B cell (primary cell): Measurements from ENCODE around the gene TCF3. TPM values are rescaled to one million over a fixed set of nuclear protein-coding genes. Genes with fewer than 3 reads are reported as not detected.

Experiments
- ATAC-seq: fragments of 200-7000 bp; cut with Tn5 transposase; one replicate; pipeline ENCODE4 v1.10.0; 2021; ENCODE audit warnings: low read depth, mild to moderate bottlenecking, moderate number of reproducible peaks, moderate library complexity
- CTCF ChIA-PET: fragments of 350-600 bp; sonication (Branson Sonifier 250); formaldehyde crosslinking; loops from one replicate; lab custom pipeline; 2021; ENCODE audit warnings: antibody characterized with exemption, inconsistent platforms; lab: Charles Lee
- POLR2A ChIA-PET: fragments of 350-600 bp; sonication (Branson Sonifier 250); formaldehyde crosslinking; loops from one replicate; lab custom pipeline; 2021; ENCODE audit warnings: antibody characterized with exemption; lab: Charles Lee
- DNase-seq: peaks from one replicate; pipeline ENCODE4 v3.0.0; 2013
- H2AFZ ChIP-seq: 2 replicates; pipeline ENCODE4 v1.6.1; 2012; ENCODE audit warnings: mild to moderate bottlenecking, low read depth, low read length; ENCODE audit not compliant: insufficient read depth, poor library complexity, severe bottlenecking
- H3K27ac ChIP-seq, 2 donors: 1 replicate in 1 of 2; 2 replicates in 1 of 2; pipeline ENCODE4 v1.5.1; 2012 to 2013; ENCODE audit warnings: low read length in 2 of 2, mild to moderate bottlenecking in 2 of 2, moderate library complexity in 1 of 2
- H3K27me3 ChIP-seq, 4 experiments: fragments of 200-600 bp in 1 of 4; sonication (generic) in 1 of 4; replicated peaks in 1 of 4; 1 replicate in 2 of 4; 2 replicates in 2 of 4; pipeline versions ENCODE4 v1.6.1 to v1.7.0; 2013 to 2016; ENCODE audit warnings: low read length in 3 of 4, mild to moderate bottlenecking in 2 of 4, mixed read lengths in 1 of 4, moderate library complexity in 1 of 4; ENCODE audit not compliant: insufficient read depth in 4 of 4, control insufficient read depth in 3 of 4; ENCODE audit errors: control extremely low read depth in 1 of 4
- H3K36me3 ChIP-seq, 2 experiments: replicated peaks in 1 of 2; 1 replicate in 1 of 2; 2 replicates in 1 of 2; pipeline versions ENCODE4 v1.6.1 to v1.7.1; 2013; ENCODE audit warnings: low read length in 1 of 2; ENCODE audit not compliant: insufficient read depth in 2 of 2, control insufficient read depth in 1 of 2; ENCODE audit errors: control extremely low read depth in 1 of 2, extremely low read depth in 1 of 2
- H3K4me1 ChIP-seq, 2 donors: fragments of 200-600 bp in 1 of 2; sonication (generic) in 1 of 2; 1 replicate in 1 of 2; 2 replicates in 1 of 2; pipeline versions ENCODE4 v1.5.1 to v1.6.1; 2013 to 2017; ENCODE audit warnings: low read length in 2 of 2; ENCODE audit not compliant: control insufficient read depth in 2 of 2, insufficient read depth in 2 of 2
- H3K4me2 ChIP-seq: replicated peaks from 2 replicates; pipeline ENCODE3; 2012; ENCODE audit warnings: mild to moderate bottlenecking, low read depth, low read length; ENCODE audit not compliant: poor library complexity, severe bottlenecking
- H3K4me3 ChIP-seq, 5 experiments: fragments of 200-600 bp in 1 of 5; sonication (generic) in 1 of 5; 1 replicate in 3 of 5; 2 replicates in 2 of 5; pipeline versions ENCODE4 v1.5.1 to v1.7.0; 2011 to 2016; ENCODE audit warnings: low read length in 4 of 5, mild to moderate bottlenecking in 4 of 5, low read depth in 2 of 5, control low read depth in 1 of 5, moderate library complexity in 1 of 5; ENCODE audit not compliant: insufficient read depth in 1 of 5; ENCODE audit errors: control extremely low read depth in 1 of 5, extremely low read depth in 1 of 5
- H3K79me2 ChIP-seq: fragments of 200-600 bp; sonication (generic); one replicate; pipeline ENCODE4 v1.6.0; 2016; ENCODE audit warnings: low read length; ENCODE audit not compliant: control insufficient read depth, insufficient read depth
- H3K9ac ChIP-seq: fragments of 200-600 bp; sonication (generic); 2 replicates; pipeline ENCODE4 v1.6.1; 2017; ENCODE audit warnings: mild to moderate bottlenecking, low read length, moderate library complexity
- H3K9me3 ChIP-seq, 3 donors: one replicate each; pipeline versions ENCODE4 v1.6.1 to v1.7.1; 2013; ENCODE audit warnings: low read length in 2 of 3; ENCODE audit not compliant: control insufficient read depth in 2 of 3, insufficient read depth in 1 of 3; ENCODE audit errors: control extremely low read depth in 1 of 3
- H4K20me1 ChIP-seq: 2 replicates; pipeline ENCODE4 v1.6.0; 2012; ENCODE audit warnings: mild to moderate bottlenecking, low read length; ENCODE audit not compliant: insufficient read depth, control insufficient read depth, poor library complexity, severe bottlenecking
- H3K27ac Mint-ChIP-seq: one replicate; pipeline ENCODE4 v1.8.0; 2021; ENCODE audit warnings: mixed read lengths
- H3K27me3 Mint-ChIP-seq: one replicate; pipeline ENCODE4 v1.8.0; 2021; ENCODE audit warnings: mixed read lengths
- H3K4me1 Mint-ChIP-seq: one replicate; pipeline ENCODE4 v1.8.0; 2021; ENCODE audit warnings: mixed read lengths
- H3K4me3 Mint-ChIP-seq: one replicate; pipeline ENCODE4 v1.8.0; 2021; ENCODE audit warnings: mixed read lengths
- H3K9me3 Mint-ChIP-seq: one replicate; pipeline ENCODE4 v1.8.0; 2022; ENCODE audit warnings: mixed read lengths; ENCODE audit not compliant: insufficient read depth
- CTCF ChIP-seq: fragments of 200-600 bp; IDR thresholded peaks from one replicate; pipeline ENCODE4 v1.8.0; 2022; ENCODE audit warnings: antibody characterized with exemption, mild to moderate bottlenecking
- EZH2 ChIP-seq: IDR thresholded peaks from 2 replicates; pipeline ENCODE4 v1.6.1; 2012; ENCODE audit warnings: borderline replicate concordance, low read depth, mild to moderate bottlenecking, moderate library complexity, low read length; ENCODE audit not compliant: insufficient read depth, poor library complexity, severe bottlenecking
- WGBS: methylation state at CpG from one replicate; pipeline ENCODE4 v1.1.5; 2013; ENCODE audit warnings: missing lambda C conversion rate; ENCODE audit not compliant: insufficient coverage; 5-methylcytosine and 5-hydroxymethylcytosine counted together
- intact Hi-C: fragments of 100-400 bp; cut with micrococcal nuclease; formaldehyde crosslinking; loops from one replicate; pipeline ENCODE4 v1.10.0; 2022
- polyA plus RNA-seq: library from polyadenylated mRNA; depleted of rRNA; stranded (reverse); fragments of >200 nt; gene quantifications from 2 replicates; pipeline ENCODE4 v1.2.3, GENCODE V29; 2012
- total RNA-seq, 2 donors: library from RNA; stranded (reverse); fragments of 120-200 nt in 1 of 2; gene quantifications; 1 replicate in 1 of 2; 2 replicates in 1 of 2; pipeline versions ENCODE4 v1.2.3 to v1.2.4, GENCODE V29; 2013 to 2022

Gene TCF3
- total and polyA plus RNA-seq, 2 donors (not counting 1 experiment from before 2014, with no cell fraction given), result 278 to 588 TPM

- Histone ChIP-seq H3K9ac (no peak overlapping the region), H3K27ac (no peak overlapping the region), H3K4me3 (no peak overlapping the region), H3K27me3 (no peaks in the 10 kb centered on the region), H3K4me2 (no peak overlapping the region), H3K4me1 (no peaks in the 10 kb centered on the region), H3K9me3 (no peaks in the 10 kb centered on the region), H2AFZ (no peak overlapping the region), H3K36me3 (peaks cover 0 to 72% of the 10 kb centered on the region in 2 experiments), H4K20me1 (peaks cover 89% of the 10 kb centered on the region), H3K79me2 (peaks cover 60% of the 10 kb centered on the region)
- ChIA-PET CTCF (no interaction called here), POLR2A (no interaction called here)
- Mint-ChIP-seq H3K4me3 (no peak overlapping the region), H3K4me1 (peaks cover 4% of the 10 kb centered on the region), H3K27ac (no peak overlapping the region), H3K27me3 (no peaks in the 10 kb centered on the region), H3K9me3 (no peaks in the 10 kb centered on the region)
- intact Hi-C loops, result no loop called here
- ATAC-seq (no peak), DNase-seq (no peak)
- TF ChIP-seq EZH2, result no peak
- no peak for TF ChIP-seq CTCF
- 96% methylated on average over 24 of the region's 24 CpGs for WGBS
These were observed 23.1 kb downstream of the TCF3 start for GRCh38 chr19:1629256-1629808.

- no peak overlapping the region for H3K4me3 Mint-ChIP-seq
- no peaks in the 10 kb centered on the region for H3K9me3 ChIP-seq
- TF ChIP-seq EZH2, result no peak
- no peak for TF ChIP-seq CTCF
- H3K4me2 ChIP-seq, result no peak overlapping the region
- no peak overlapping the region for H3K27ac ChIP-seq
- peaks cover 57% of the 10 kb centered on the region for H3K79me2 ChIP-seq
- H3K27me3 ChIP-seq, result no peaks in the 10 kb centered on the region
- intact Hi-C loops, result no loop called here
- no peak overlapping the region for H3K27ac Mint-ChIP-seq
- DNase-seq, result no peak
- H2AFZ ChIP-seq, result no peak overlapping the region
- no peak overlapping the region for H3K9ac ChIP-seq
- H3K4me1 Mint-ChIP-seq, result peaks cover 8% of the 10 kb centered on the region
- H3K36me3 ChIP-seq, result peaks cover 0 to 68% of the 10 kb centered on the region in 2 experiments
- no peak for ATAC-seq
- H4K20me1 ChIP-seq, result peaks cover 87% of the 10 kb centered on the region
- POLR2A ChIA-PET, result interaction anchor here (0.6 kb wide), 1 partner anchor 34 kb away, joined by 4 read pairs; no protein-coding TSS in a partner anchor
- H3K27me3 Mint-ChIP-seq, result no peaks in the 10 kb centered on the region
- CTCF ChIA-PET, result interaction anchor here (5.1 kb wide), 1 partner anchor 44 kb away, joined by 40 read pairs; no protein-coding TSS in a partner anchor
- H3K9me3 Mint-ChIP-seq, result no peaks in the 10 kb centered on the region
- no peak overlapping the region for H3K4me3 ChIP-seq
- H3K4me1 ChIP-seq, result no peaks in the 10 kb centered on the region
- WGBS, result 95% methylated on average over 6 of the region's 17 CpGs
These were observed 25.2 kb downstream of the TCF3 start for GRCh38 chr19:1627194-1627593.
